Esophagus muscularis mucosa (tissue), 4 donors: ENCODE data around the gene RPS28. TPM values are rescaled to one million over a fixed set of nuclear protein-coding genes. Genes with fewer than 3 reads are reported as not detected.
A peak's percentile ranks its signal among the peaks of the same experiment; 100 is the strongest.

Experiments
- DNase-seq: peaks from one replicate; pipeline ENCODE4 v3.0.0-alpha.2; 2017; ENCODE audit errors: extremely low spot score
- H3K27ac ChIP-seq, 4 donors: fragments of 200-600 bp; sonication (generic); replicated peaks in 1 of 4; 1 replicate in 3 of 4; 2 replicates in 1 of 4; pipeline ENCODE4 v1.5.1; 2016 to 2019; ENCODE audit warnings: mild to moderate bottlenecking in 1 of 4
- H3K27me3 ChIP-seq, 4 donors: fragments of 200-600 bp; sonication (generic); one replicate each; pipeline versions ENCODE4 v1.5.1 to v1.6.0; 2016 to 2019
- H3K36me3 ChIP-seq, 4 donors: fragments of 200-600 bp; sonication (generic); one replicate each; pipeline ENCODE4 v1.5.1; 2016 to 2019
- H3K4me1 ChIP-seq, 4 donors: fragments of 200-600 bp; sonication (generic); one replicate each; pipeline ENCODE4 v1.5.1; 2016 to 2019
- H3K4me3 ChIP-seq, 4 donors: fragments of 200-600 bp; sonication (generic); 1 replicate in 2 of 4; 2 replicates in 2 of 4; pipeline ENCODE4 v1.5.1; 2016 to 2019; ENCODE audit warnings: mild to moderate bottlenecking in 4 of 4, moderate library complexity in 1 of 4
- H3K9me3 ChIP-seq, 4 donors: fragments of 200-600 bp; sonication (generic); 1 replicate in 3 of 4; 2 replicates in 1 of 4; pipeline ENCODE4 v1.5.1; 2016 to 2019
- EP300 ChIP-seq: sonication (generic); formaldehyde crosslinking; IDR thresholded peaks from one replicate; pipeline ENCODE4 v1.6.1; 2017; ENCODE audit warnings: antibody characterized with exemption
- POLR2A ChIP-seq: fragments of 450-650 bp; IDR thresholded peaks from one replicate; pipeline ENCODE4 v1.6.1; 2017; ENCODE audit warnings: antibody characterized with exemption, moderate library complexity, mild to moderate bottlenecking, low read depth
- POLR2AphosphoS5 ChIP-seq, 2 donors: sonication (generic); formaldehyde crosslinking; IDR thresholded peaks; one replicate each; pipeline ENCODE4 v1.6.1; 2017; ENCODE audit warnings: antibody characterized with exemption in 2 of 2
- WGBS: methylation state at CpG from one replicate; pipeline ENCODE4 v1.1.5; 2018; 5-methylcytosine and 5-hydroxymethylcytosine counted together
- intact Hi-C: fragments of 100-400 bp; cut with DNase I; formaldehyde crosslinking; loops from one replicate; pipeline ENCODE4 v1.15.1; 2023
- total RNA-seq, 4 donors: library from RNA; depleted of rRNA; stranded (reverse); fragments of >200 nt; gene quantifications; one replicate each; pipeline versions ENCODE4 v1.1.0 to v1.2.1, GENCODE V29; 2016
- TF ChIP-seq, protein P1 (sequence below), 3 experiments: fragments of 200-600 bp in 2 of 3; fragments of 450-650 bp in 1 of 3; sonication (generic) in 2 of 3; IDR thresholded peaks; one replicate each; pipeline ENCODE4 v1.5.1; 2017 to 2019; ENCODE audit warnings: antibody characterized with exemption in 3 of 3, mild to moderate bottlenecking in 2 of 3, moderate library complexity in 1 of 3

RPS28 gene
- total RNA-seq, 4 donors from 2014 or later = 256 to 473 (median 358) TPM

GRCh38 chr19:8363803-8364771 lies 42.8 kb downstream of the RPS28 start, which contains the start of gene ANGPTL4:
TSS of gene ANGPTL4 (plus strand) at chr19:8364155. CDS start at chr19:8364322, 167 bp downstream.
- peak; percentile 92 for DNase-seq
- Histone ChIP-seq H3K9me3 (no peaks in the 10 kb centered on the region), H3K4me1 (peaks cover 61 to 83% (median 77%) of the 10 kb centered on the region in 4 donors), H3K27me3 (peaks cover 0 to 14% (median 0%) of the 10 kb centered on the region in 4 donors), H3K36me3 (peaks cover 0 to 28% (median 0%) of the 10 kb centered on the region in 4 donors), H3K4me3 (peak within 1 kb of the TSS; percentile 54 to 71 (median 60)), H3K27ac (peak within 1 kb of the TSS; percentile 78 to 90 (median 84))
- 2% methylated on average over 7 of the region's 81 CpGs for WGBS
- intact Hi-C loops = no loop called here
- peak; percentile 83 for TF ChIP-seq POLR2A
- TF ChIP-seq EP300 = no peak
- TF ChIP-seq POLR2AphosphoS5 (IDR thresholded peaks at IDR 0.05) = peak; percentile 61 to 93
- TF ChIP-seq, protein P1, sequence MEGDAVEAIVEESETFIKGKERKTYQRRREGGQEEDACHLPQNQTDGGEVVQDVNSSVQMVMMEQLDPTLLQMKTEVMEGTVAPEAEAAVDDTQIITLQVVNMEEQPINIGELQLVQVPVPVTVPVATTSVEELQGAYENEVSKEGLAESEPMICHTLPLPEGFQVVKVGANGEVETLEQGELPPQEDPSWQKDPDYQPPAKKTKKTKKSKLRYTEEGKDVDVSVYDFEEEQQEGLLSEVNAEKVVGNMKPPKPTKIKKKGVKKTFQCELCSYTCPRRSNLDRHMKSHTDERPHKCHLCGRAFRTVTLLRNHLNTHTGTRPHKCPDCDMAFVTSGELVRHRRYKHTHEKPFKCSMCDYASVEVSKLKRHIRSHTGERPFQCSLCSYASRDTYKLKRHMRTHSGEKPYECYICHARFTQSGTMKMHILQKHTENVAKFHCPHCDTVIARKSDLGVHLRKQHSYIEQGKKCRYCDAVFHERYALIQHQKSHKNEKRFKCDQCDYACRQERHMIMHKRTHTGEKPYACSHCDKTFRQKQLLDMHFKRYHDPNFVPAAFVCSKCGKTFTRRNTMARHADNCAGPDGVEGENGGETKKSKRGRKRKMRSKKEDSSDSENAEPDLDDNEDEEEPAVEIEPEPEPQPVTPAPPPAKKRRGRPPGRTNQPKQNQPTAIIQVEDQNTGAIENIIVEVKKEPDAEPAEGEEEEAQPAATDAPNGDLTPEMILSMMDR (IDR thresholded peaks at IDR 0.05) = peak in 1 of 3 experiments; percentile 17

GRCh38 chr19:8366121-8366581 lies 44.9 kb downstream of the RPS28 start:
- peaks cover 59 to 86% (median 80%) of the 10 kb centered on the region in 4 donors for H3K4me1 ChIP-seq
- H3K27ac ChIP-seq = peak overlapping the region in 1 of 4 donors; percentile 90

DNA sequence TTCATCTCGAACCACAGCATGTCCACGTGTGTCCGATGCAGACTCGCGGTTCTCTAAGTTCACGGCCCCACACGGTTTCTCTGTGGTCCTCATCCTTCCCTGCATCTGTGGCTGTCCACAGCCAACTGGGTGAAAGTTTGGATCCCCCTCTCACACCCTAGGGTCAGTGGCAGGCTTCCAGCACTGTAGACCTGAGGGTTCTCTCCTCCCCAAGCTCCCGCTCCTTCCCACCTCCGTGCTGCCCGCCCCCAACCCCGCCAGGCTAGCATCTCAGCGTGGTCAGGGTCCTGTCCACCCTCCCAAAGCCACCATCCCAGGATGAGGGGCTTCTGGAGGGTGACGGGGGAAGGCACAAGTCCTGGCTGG lies 45.6 kb downstream of the RPS28 start:
- intact Hi-C loops = no loop called here
- Histone ChIP-seq H3K9me3 (no peaks in the 10 kb centered on the region), H3K36me3 (peaks cover 0 to 57% (median 8%) of the 10 kb centered on the region in 4 donors), H3K27me3 (peaks cover 0 to 14% (median 0%) of the 10 kb centered on the region in 4 donors), H3K4me3 (peak overlapping the region; percentile 19 to 71 (median 28)), H3K27ac (peak overlapping the region in 3 of 4 donors; percentile 60 to 90 (median 62)), H3K4me1 (peaks cover 51 to 78% (median 72%) of the 10 kb centered on the region in 4 donors)
- TF ChIP-seq, protein P1 (IDR thresholded peaks at IDR 0.05) = no peak
- TF ChIP-seq POLR2A = no peak
- no peak for TF ChIP-seq POLR2AphosphoS5 (IDR thresholded peaks at IDR 0.05)
- TF ChIP-seq EP300 = no peak
- WGBS = 72% methylated on average over 8 of the region's 13 CpGs
- DNase-seq = no peak

More at GRCh38 chr19:8366121-8366581, 44.9 kb downstream of the RPS28 start:
- Histone ChIP-seq H3K27me3 (peaks cover 0 to 14% (median 0%) of the 10 kb centered on the region in 4 donors), H3K9me3 (no peaks in the 10 kb centered on the region), H3K4me3 (peak overlapping the region in 1 of 4 donors; percentile 71), H3K36me3 (peaks cover 0 to 49% (median 6%) of the 10 kb centered on the region in 4 donors)
- intact Hi-C loops = no loop called here
- TF ChIP-seq POLR2A (no peak), EP300 (no peak), POLR2AphosphoS5 (IDR thresholded peaks at IDR 0.05) (no peak)
- TF ChIP-seq, protein P1 (IDR thresholded peaks at IDR 0.05) = no peak
- DNase-seq = no peak
- WGBS = 91% methylated on average over 8 of the region's 11 CpGs

DNA sequence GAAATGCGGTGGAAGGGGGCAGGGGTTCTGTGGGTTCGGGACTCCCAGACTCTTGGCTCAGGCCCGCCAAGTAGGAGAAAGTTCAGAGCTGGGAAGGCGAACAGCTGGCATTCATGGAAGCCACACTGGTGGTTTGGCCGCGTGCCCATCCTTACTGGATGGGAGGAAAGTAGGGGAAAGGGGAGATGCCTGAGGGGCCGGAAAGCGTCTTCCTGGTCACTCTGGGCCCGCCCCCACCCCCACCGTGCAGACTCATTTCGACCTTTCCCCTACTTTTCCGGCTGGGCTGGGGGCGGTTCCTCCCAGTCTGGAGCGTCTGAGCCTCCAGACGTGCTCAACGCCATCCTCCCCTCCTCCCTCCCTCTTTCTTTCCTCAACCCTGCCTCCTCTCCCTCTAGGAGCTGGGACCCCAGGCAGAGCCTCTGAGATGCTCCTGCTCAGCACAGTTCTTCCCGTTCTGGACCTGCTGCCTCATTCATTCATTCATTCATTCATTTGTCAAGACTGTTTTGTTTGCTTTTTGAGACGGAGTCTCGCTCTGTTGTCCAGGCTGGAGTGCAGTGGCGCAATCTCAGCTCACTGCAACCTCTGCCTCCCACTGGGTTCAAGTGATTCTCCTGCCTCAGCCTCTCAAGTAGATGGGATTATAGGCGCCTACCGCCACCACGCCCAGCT lies 46.2 kb downstream of the RPS28 start:
- intact Hi-C loops = no loop called here

More for the DNA sequence above, 46.2 kb downstream of the RPS28 start:
- WGBS = 23% methylated on average over 22 of the region's 23 CpGs
- Histone ChIP-seq H3K27me3 (peaks cover 0 to 14% (median 0%) of the 10 kb centered on the region in 4 donors), H3K27ac (peak overlapping the region in 3 of 4 donors; percentile 60 to 90 (median 62)), H3K4me1 (peaks cover 46 to 73% (median 67%) of the 10 kb centered on the region in 4 donors), H3K36me3 (peaks cover 0 to 62% (median 8%) of the 10 kb centered on the region in 4 donors), H3K4me3 (peak overlapping the region; percentile 19 to 71 (median 28)), H3K9me3 (no peaks in the 10 kb centered on the region)
- TF ChIP-seq EP300 (peak; percentile 28), POLR2AphosphoS5 (IDR thresholded peaks at IDR 0.05) (peak; percentile 56 to 79)
- TF ChIP-seq, protein P1 (IDR thresholded peaks at IDR 0.05) = no peak
- DNase-seq = no peak
